Ovary (tissue), 9 donors: ENCODE data around the gene SPACA5. TPM values are rescaled to one million over a fixed set of nuclear protein-coding genes. Genes with fewer than 3 reads are reported as not detected.

ENCODE experiments used
- DNase-seq, 5 donors: peaks; one replicate each; pipeline ENCODE4 v3.0.0-alpha.2; 2019 to 2020
- H3K27ac ChIP-seq, 2 donors: fragments of 200-600 bp; one replicate each; pipeline versions ENCODE4 v1.5.1 to v1.8.0; 2019 to 2022
- H3K27me3 ChIP-seq: fragments of 200-600 bp; one replicate; pipeline ENCODE4 v1.8.0; 2022
- H3K36me3 ChIP-seq: fragments of 200-600 bp; sonication (generic); one replicate; pipeline ENCODE4 v1.5.1; 2019
- H3K4me1 ChIP-seq: one replicate; pipeline ENCODE4 v1.8.1; 2013; ENCODE audit warnings: mild to moderate bottlenecking, moderate library complexity; ENCODE audit not compliant: insufficient read depth
- H3K4me3 ChIP-seq: fragments of 200-600 bp; sonication (generic); one replicate; pipeline ENCODE4 v1.5.1; 2017
- H3K9me3 ChIP-seq, 2 donors: fragments of 200-600 bp in 1 of 2; sonication (generic) in 1 of 2; one replicate each; pipeline versions ENCODE4 v1.5.1 to v1.8.1; 2013 to 2019; ENCODE audit warnings: mild to moderate bottlenecking in 1 of 2, moderate library complexity in 1 of 2
- EP300 ChIP-seq: sonication (generic); formaldehyde crosslinking; IDR thresholded peaks from one replicate; pipeline ENCODE4 v1.6.1; 2017; ENCODE audit warnings: antibody characterized with exemption
- POLR2A ChIP-seq: fragments of 450-650 bp; IDR thresholded peaks from one replicate; pipeline ENCODE4 v1.6.1; 2017; ENCODE audit warnings: antibody characterized with exemption, mild to moderate bottlenecking, moderate library complexity
- WGBS, 3 donors: extraction: QIAGEN DNeasy Blood & Tissue Kit in 1 of 3; methylation state at CpG; one replicate each; pipeline versions ENCODE4 v1.1.5 to v1.1.7; 2013 to 2017; 5-methylcytosine and 5-hydroxymethylcytosine counted together
- intact Hi-C, 4 donors: fragments of 100-400 bp; cut with DNase I; formaldehyde crosslinking; loops; one replicate each; pipeline versions ENCODE4 v1.11.0 to v1.15.1; 2022 to 2023
- polyA plus RNA-seq, 2 donors: library from polyadenylated mRNA; stranded (reverse); fragments of 200-250 nt in 1 of 2; fragments of 350-450 nt in 1 of 2; fragmentation: Illumina TruSeq in 1 of 2; extraction: RNeasy Lipid Tissue Mini Kit (QIAGEN cat#74804) in 1 of 2; gene quantifications; one replicate each; pipeline ENCODE4 v1.2.3, GENCODE V29; 2013 to 2014
- total RNA-seq, 7 donors: library from RNA; depleted of rRNA in 2 of 7; stranded (reverse); fragments of >200 nt in 2 of 7; fragmentation: NEBNext Ultra II Directional in 3 of 7; extraction: Animal tissue kit (Norgen Biotek cat#: 25700) in 3 of 7; gene quantifications; one replicate each; pipeline versions ENCODE4 v1.1.0 to v1.2.4, GENCODE V29; 2016 to 2023
- TF ChIP-seq, protein P1 (sequence below), 3 donors: fragments of 450-650 bp in 2 of 3; fragments of 200-600 bp in 1 of 3; IDR thresholded peaks; one replicate each; pipeline versions ENCODE4 v1.5.1 to v1.8.0; 2016 to 2022; ENCODE audit warnings: antibody characterized with exemption in 3 of 3, mild to moderate bottlenecking in 1 of 3
- donor health status: DM: no; HTN: no; CAD: no; lungs with moderate emphysema.
- donor health status: DM: no; HTN: no; CAD: no.
- donor health status: Bipolar disorder and iron deficiency.
- donor health status: DM: yes; HTN: yes; CAD: no.
- donor health status: DM: no; HTN: no; CAD: no.
- donor health status: DM: yes; HTN: yes; CAD: no.

Gene SPACA5
- total and polyA plus RNA-seq, 9 donors = 0.25 TPM; not detected in 8

DNA sequence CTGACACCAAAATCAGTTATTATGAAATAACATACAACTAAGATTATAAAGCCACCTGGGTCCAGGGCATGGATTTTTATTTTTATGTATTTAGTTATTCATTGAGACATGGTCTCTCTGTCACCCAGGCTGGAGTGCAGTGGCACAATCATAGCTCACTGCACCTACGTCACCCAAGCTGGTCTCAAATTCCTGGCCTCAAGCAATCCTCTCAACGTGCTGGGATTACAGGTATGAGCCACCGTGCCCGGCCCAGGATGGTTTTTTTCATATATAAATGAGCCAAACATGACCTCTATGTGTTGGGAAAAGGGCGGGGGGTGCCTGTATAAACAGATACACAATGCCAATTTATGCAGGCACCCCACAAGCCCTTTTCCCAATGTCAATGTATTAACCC, 40.1 kb downstream of the SPACA5 start:
- WGBS, 3 donors = 67 to 76% (median 72%) methylated on average over 5 of the region's 5 CpGs
- DNase-seq = no peak
- Histone ChIP-seq H3K4me1 (peaks cover 6% of the 10 kb centered on the region), H3K27ac (no peak overlapping the region), H3K4me3 (no peak overlapping the region), H3K27me3 (no peaks in the 10 kb centered on the region), H3K36me3 (no peaks in the 10 kb centered on the region), H3K9me3 (no peaks in the 10 kb centered on the region)
- TF ChIP-seq EP300 = no peak
- TF ChIP-seq, protein P1, sequence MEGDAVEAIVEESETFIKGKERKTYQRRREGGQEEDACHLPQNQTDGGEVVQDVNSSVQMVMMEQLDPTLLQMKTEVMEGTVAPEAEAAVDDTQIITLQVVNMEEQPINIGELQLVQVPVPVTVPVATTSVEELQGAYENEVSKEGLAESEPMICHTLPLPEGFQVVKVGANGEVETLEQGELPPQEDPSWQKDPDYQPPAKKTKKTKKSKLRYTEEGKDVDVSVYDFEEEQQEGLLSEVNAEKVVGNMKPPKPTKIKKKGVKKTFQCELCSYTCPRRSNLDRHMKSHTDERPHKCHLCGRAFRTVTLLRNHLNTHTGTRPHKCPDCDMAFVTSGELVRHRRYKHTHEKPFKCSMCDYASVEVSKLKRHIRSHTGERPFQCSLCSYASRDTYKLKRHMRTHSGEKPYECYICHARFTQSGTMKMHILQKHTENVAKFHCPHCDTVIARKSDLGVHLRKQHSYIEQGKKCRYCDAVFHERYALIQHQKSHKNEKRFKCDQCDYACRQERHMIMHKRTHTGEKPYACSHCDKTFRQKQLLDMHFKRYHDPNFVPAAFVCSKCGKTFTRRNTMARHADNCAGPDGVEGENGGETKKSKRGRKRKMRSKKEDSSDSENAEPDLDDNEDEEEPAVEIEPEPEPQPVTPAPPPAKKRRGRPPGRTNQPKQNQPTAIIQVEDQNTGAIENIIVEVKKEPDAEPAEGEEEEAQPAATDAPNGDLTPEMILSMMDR (IDR thresholded peaks at IDR 0.05) = no peak
- TF ChIP-seq POLR2A = no peak
- intact Hi-C loops = no loop called here

GRCh38 chrX:48058621-48059295, 52.0 kb downstream of the SPACA5 start:
- no peaks in the 10 kb centered on the region for H3K9me3 ChIP-seq
- no peak overlapping the region for H3K4me3 ChIP-seq
- 57 to 69% (median 66%) methylated on average over 2 of the region's 2 CpGs for WGBS, 3 donors
- H3K4me1 ChIP-seq = no peaks in the 10 kb centered on the region
- no peak overlapping the region for H3K27ac ChIP-seq
- intact Hi-C loops = loop anchor here in 1 of 4 donors (10.0 kb wide), 1 partner anchor 744 kb away; no protein-coding TSS in a partner anchor
- H3K36me3 ChIP-seq = no peaks in the 10 kb centered on the region
- no peak for DNase-seq
- TF ChIP-seq POLR2A (no peak), EP300 (no peak)
- TF ChIP-seq, protein P1 (IDR thresholded peaks at IDR 0.05) = no peak
- H3K27me3 ChIP-seq = no peaks in the 10 kb centered on the region

DNA sequence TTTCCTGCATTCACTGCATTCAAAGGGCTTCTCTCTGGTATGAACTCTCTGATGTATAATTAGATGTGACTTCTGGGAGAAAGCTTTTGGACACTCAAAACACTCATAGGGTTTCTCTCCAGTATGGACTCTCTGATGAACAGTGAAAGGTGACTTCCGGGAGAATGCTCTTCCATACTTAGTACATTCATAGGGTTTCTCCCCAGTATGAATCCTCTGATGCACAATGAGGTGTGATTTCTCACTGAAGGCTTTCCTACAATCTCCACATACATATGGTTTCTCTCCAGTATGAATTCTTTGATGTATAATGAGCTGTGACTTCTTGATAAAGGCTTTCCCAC, 52.5 kb downstream of the SPACA5 start:
- intact Hi-C loops = loop anchor here in 1 of 4 donors (10.0 kb wide), 1 partner anchor 744 kb away; no protein-coding TSS in a partner anchor
- DNase-seq = no peak
- Histone ChIP-seq H3K4me3 (no peak overlapping the region), H3K27me3 (no peaks in the 10 kb centered on the region), H3K27ac (no peak overlapping the region), H3K36me3 (no peaks in the 10 kb centered on the region), H3K4me1 (no peaks in the 10 kb centered on the region), H3K9me3 (no peaks in the 10 kb centered on the region)
- TF ChIP-seq EP300 = no peak
- TF ChIP-seq, protein P1 (IDR thresholded peaks at IDR 0.05) = no peak
- no peak for TF ChIP-seq POLR2A
- 81 to 90% (median 83%) methylated on average over 1 of the region's 1 CpG for WGBS, 3 donors

Other genes with a start within 250 kb of the SPACA5 start
- 10 to 100 TPM in 4 of 7 donors, 1 to 10 TPM in 3; 4.1 to 13.9 (median 10.0) TPM for gene ZNF81, start 170.1 kb upstream of the SPACA5 start, total RNA-seq
- 1 to 10 TPM; 1.5 to 3.6 TPM for gene ZNF81, start 170.1 kb upstream of the SPACA5 start, polyA plus RNA-seq
- gene ZNF182, start 3.0 kb upstream of the SPACA5 start, total RNA-seq = 1 to 10 TPM; 3.2 to 5.6 (median 5.2) TPM
- gene ZNF182, start 3.0 kb upstream of the SPACA5 start, polyA plus RNA-seq = 1 to 10 TPM; 4.2 to 6.3 TPM
- gene ZNF630, start 64.7 kb downstream of the SPACA5 start, total RNA-seq = 1 to 10 TPM; 2.8 to 6.9 (median 4.1) TPM
- gene ZNF630, start 64.7 kb downstream of the SPACA5 start, polyA plus RNA-seq = 1 to 10 TPM; 2.9 to 6.6 TPM
- gene SPACA5B, start 123.6 kb downstream of the SPACA5 start, total RNA-seq = not detected
- gene SPACA5B, start 123.6 kb downstream of the SPACA5 start, polyA plus RNA-seq = not detected
- not detected for gene SSX5, start 189.8 kb downstream of the SPACA5 start, total RNA-seq
- not detected for gene SSX5, start 189.8 kb downstream of the SPACA5 start, polyA plus RNA-seq
- under 1 TPM in 1 of 7 donors, not detected in 6; 0.20 TPM for gene SSX1, start 248.4 kb downstream of the SPACA5 start, total RNA-seq
- not detected for gene SSX1, start 248.4 kb downstream of the SPACA5 start, polyA plus RNA-seq